CD4-positive, alpha-beta T cell treated with Interleukin-21 for 1 hour (primary cell): ENCODE results near the gene NR3C1.
"Not testable (repeated sequence)": the region's sequence is repeated elsewhere in the genome, so short reads cannot be mapped to it uniquely, and the experiment has no call there.

Experiments used
- DNase-seq: peaks from one replicate; pipeline ENCODE4 v3.0.0-alpha.2; 2020

Gene NR3C1

DNA sequence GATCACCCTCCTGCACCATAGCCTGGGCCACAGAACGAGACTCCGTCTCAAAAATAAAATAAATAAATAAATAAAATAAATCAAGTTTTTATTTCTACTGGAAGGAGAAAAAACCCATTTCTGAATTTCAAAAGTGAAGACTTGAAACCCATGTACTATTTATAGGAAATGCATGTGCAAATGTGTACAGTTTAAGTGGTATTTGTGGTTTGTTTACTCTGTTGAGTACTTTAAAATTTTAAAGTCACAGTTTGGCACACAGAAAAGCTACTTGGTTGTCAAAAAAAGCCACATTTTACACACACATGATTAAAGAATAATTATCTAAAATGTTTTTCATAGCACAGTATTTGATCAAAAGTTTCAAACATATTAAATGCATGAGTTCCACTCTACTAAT lies 43.6 kb downstream of the NR3C1 start:
- DNase-seq, result peak; percentile 17

DNA sequence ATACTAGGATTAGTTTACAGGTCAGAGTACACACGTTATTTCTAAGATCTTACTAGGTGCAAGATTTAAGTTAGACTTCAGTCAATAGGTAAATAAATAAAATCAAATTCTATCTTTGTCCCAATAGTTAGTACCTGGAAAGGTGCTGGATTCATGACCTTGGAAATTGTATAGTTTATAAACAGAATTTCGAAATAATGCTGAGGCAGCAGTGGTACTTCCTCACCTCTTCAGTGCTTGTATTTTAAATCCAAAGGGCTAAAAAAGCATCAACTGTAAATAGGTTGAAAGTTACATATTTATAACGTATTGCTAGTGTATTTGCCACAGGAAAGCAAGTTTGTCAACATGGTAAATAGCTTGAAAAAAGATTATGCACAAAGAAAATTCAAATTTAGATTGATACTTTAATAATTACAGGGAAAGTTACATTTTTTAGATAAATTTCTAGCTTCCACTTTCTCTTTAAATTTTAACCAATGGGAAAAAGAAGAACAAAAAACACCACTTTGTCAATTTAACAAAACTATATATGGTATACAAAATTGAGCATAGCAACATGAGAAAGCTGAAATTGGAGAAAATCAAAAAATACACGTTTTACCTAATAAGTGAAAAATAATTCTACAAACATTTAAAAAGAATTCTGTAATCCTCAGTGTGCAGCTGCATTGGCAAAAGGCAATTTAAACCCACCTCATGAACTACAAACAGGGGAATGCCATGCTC lies 46.5 kb downstream of the NR3C1 start:
- no peak for DNase-seq

DNA sequence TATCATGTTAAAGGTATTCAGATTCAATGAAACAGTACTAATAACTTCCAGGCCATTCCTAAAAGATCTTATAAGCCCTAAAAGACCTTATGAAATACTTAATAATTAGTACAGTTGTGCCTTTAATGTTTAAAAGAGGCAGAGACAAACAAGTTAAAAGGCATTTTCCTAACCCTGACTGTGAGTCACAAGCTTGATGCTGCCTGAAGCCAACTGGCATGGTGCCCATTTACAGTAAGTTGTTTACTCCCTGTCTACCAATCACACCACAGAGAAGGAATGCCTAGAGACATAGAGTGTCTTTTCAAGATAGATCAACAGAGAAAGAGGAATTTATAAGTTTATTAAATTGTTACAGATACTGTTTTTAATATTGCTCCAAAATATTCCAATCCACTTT lies 47.8 kb downstream of the NR3C1 start:
- peak; percentile 76 for DNase-seq

DNA sequence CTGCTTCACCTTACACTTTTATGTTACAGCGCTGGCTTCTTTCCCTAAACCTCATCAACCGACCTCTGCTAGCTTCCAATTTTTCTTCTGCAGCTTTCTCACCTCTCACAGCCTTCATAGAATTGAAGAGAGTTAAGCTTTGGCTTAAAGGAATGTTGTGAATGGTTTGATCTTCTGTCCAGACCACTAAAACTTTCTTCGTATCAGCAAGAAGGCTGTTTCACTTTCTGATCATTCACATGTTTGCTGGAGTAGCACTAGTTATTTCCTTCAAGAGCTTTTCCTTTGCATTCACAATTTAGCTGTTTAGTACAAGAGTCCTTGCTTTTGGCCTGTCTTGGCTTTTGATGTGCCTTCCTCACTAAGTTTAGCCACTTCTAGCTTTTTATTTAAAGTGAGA lies 49.5 kb downstream of the NR3C1 start:
- DNase-seq, result peak; percentile 24

DNA sequence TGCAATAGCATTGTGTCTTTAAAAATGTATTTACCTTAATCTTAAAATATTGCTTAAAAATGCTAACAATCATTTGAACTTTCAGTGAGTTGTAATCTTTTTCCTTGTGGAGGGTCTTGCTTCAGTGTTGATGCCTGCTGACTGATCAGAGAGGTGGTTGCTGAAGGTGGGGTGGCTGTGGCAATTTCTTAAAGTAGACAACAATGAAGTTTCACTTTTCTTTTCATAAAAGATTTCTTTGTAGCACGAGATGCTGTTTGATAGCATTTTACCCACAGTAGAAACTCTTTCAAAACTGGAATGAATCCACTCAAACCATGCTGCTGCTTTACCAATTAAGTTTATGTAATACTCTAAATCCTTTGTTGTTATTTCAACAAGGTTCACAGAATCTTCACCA lies 50.8 kb downstream of the NR3C1 start:
- peak; percentile 46 for DNase-seq

DNA sequence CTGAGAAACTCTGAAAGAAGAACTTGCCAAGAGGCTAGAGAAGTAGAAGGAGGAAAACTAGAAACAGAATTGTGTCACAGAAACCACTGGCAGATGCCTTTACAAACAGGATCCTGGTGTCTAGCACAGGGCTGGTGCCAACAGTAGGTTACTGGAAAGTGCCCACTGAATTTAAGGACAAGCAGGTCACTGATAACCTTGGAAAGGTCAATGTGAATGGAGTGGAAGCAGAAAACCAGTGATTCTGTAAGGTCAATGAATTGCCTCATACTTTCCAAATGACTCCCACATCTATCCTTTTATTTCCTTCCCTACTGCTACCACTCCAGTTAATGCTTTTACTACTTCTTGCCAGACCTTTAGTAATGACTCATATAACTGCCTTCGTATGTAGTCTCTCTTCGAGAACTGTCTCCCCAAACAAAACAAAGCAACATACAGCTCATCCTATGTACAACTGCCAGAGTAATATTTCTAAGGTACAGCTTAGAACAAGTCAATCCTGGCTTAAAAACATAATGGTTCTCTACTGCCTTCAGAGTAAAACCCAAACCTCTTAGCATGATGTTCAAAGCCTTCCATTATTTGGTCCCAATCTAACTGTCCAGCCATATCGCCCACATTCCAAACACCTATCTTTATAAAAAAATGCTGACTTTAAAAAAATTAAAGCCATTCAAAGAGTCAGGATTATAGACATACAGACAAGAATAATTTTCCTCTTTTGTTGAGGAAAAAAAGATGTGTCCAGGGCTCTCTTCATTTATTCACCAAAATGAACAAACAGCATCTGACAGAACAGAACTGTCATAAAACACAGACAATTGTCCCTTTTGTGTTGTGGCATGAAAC lies 52.5 kb downstream of the NR3C1 start:
- DNase-seq, result no peak

DNA sequence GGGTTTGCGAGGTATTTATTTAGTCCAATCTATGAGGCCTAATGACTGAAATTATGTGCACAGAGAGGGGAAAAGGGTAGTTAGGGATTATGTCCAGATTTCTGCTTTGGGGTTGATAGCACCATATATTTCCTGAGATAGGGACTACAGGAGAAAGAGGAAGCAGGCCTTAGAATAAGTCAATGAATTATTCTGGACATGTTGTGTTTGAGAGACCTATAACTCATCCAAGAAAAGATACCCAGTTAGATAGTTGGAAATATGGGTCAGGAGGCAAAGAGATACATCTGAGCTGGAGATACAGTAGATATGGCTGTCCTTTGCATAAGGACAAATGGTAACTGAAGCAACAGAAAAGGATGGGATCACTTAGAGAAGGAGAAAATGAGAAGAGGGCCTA lies 53.1 kb downstream of the NR3C1 start:
- DNase-seq, result no peak

DNA sequence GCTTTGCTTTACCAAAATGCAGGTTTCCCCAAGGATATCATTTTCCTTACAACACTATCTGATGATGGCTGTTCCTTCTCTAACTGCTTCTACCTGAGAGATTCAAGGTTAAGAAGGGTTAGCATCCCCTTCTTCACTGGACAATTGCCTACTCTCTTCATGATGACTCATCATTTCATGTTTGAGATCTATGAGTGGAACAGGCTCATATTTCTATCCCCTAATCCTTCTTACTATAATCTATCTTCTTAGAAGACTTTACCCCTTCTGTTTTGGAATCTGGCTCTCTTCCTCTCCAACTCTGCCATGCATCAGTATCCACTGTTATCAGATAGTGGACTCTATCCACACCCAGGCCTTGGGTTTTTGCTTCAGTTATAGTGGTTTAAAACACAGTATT lies 54.3 kb downstream of the NR3C1 start:
- DNase-seq, result no peak

DNA sequence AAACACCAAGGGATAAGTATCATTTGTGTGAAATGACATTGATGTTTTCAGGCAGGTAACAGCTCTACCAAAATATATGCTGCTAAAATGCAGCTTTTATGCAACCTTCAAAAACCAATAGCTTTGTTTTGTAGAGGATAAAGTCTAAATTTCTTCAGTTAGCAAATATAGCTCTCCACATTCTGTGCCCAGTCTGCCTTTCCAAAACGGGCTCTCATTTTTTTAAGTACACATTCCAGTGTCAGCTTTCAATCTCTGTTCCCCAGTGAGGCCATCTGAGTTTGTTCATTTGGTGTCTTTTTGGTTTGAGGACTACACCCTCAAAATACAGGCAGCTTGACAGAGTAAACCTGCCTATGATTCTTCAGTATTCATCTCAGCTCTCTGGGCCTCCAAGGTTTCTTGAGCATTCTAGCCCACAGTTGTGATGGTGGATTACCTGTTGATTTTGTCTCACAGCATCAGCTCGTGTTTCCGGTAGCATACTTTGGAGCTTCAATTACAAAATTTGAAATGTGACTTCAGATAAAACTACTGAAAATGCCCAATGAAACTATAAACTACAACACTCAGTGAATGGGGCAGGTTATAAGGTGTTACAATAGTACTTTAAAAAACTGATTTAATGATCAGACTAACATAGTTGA lies 55.7 kb downstream of the NR3C1 start:
- no peak for DNase-seq

DNA sequence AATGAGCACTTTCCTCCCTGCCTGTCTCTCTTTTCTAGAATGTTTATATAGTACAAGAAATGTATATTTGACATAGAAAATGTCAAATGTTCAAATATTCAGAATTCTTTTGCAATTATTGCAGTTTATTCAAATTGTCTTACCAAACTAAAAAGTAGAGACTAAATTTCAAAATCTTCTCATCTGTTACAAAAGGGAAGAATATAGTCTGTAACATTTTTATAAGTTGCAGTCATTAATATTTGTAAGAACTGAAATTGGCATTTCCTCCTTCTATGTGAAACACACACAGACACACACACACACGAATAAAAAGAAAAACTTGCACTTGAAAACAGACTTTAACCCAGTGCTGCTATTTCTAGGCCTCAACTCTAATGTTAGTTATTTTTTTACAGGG lies 56.4 kb downstream of the NR3C1 start:
- DNase-seq, result no peak

DNA sequence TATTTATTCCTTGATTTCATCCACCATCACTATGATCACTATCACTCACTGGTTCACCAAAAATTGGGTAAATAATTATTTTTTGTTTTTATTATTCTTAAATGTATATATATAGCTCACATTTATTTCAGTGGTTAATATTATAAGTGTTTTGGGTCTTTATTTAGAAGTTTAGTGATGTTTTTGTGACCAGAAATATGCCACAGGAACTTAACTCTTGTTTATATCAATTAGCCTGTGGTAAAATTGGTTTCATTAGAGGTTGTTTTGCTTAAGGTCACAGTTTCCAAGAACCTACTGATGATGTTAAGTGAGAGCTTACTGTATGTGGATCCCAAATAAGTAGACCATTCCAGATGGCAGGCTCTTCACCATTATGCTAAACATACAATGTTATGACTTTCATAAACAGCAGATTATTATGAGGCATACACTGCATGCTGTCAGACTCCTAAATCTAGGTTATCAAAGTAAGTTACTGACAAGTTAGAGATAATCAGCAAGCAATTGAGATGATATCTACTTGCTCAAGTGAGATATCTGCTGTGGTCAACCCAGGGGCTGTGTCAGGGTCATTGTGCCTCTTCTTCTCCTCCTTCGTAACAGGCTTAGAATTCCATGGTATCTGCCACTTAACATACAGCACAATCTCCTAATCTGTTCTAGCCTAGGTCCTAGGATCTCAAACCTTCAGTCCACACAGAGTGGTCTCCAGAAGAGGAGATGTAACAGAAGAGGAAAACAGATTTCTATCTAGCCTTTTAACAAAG lies 57.6 kb downstream of the NR3C1 start:
- no peak for DNase-seq

DNA sequence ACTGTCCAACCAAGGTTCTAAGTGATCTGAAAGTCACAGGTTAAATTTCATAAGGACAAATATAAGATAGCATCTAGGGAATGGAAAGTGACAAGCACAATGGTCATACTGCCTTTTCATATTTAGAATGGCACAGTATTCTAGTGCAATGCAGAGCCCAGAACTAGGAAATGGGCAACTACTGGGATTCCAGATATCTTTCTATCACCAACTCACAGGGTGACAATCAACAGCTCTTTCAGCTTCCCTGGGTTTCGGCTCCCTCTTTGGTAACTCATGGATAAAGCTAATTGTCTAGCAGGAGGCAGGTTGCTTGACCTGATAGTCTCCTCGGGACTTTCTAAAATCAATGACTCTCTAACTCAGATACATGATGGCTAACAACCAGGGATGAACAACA lies 60.4 kb downstream of the NR3C1 start:
- DNase-seq, result no peak

DNA sequence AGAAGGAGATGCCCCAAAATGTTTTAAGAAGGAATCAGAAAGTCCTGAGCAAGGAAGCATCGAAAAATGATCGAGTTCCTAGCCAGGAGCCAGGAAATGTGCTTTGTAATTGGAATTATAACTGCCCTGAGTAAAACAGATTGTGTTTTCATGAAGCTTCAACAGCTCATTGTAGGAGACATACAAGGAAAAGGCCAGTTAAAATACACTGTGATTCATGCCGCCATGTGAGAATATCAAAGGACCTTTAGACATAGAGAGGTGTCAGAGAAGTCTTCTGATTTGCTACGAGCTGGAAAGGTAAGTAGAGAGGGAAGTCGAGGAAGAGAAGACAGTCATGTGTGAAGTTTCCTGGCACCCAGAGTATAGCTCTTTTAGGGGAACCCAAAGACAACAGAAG lies 60.9 kb downstream of the NR3C1 start:
- no peak for DNase-seq

DNA sequence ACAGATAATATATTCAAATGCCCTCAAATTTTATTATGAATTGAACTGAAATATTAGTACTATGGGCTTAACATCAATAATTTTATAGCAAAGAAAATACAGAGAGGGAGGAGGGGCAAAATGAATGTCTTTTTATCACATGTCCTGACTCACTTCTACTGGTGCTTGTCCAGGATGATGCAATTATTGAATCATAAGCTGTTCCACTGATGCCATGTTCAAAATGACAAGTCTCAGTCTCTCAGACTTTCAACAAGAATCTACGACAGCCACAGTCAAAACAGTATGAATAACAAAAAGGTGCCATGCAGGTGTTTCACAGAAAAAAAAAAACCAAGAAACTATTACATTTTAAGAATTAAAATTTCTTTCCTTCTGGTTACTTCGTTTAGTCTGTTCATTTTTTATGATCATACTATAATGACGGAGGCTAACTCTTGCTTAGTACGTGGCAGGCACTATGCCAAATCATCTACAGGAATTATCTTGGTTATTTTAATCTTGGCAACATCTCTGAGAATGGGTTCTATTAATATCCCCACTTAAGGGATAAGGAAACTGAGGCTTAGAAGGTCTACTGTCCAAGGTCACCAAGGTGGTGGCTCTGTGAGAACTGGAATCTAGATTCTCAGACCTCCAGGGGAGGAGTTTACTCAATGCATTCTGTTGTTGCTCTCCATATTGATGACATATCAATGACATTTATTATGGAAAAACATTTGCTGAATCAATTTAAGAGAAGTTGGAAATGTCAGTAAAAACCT lies 61.5 kb downstream of the NR3C1 start:
- no peak for DNase-seq

DNA sequence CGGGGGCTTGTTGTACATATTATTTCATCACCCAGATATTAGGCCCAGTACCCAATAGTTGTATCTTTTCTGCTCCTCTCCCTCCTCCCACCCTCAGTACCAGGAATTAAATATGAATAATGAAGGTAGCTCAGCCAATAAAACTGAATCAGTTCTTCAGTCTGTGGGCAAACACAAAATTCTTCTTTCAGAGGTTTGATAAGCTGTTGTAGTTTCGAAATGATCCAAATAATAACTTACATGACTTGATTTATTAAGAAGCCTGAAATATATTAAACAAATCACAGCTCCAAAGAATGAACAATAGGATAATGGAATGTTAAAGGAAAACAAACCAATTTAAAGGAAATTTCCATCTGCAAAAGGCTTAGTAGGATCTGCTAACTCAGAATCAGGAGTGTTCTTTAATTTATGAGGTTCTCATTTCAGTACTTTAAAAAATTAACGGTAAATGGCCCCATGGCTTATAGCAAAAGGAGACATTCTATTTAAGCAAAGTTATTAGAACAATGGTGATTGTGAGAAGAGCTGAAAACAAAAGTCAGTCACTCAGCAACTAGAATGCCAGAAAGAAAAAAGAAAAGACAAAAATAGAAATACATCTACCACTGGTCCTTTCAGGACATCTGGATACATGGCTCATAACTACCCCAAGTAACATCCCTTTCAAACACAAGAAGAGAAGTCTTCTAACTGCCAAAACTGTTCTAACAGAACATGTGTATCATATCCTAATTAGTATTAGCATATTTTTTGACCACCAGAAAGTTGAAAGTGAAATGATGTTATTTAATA lies 62.4 kb downstream of the NR3C1 start:
- no peak for DNase-seq

DNA sequence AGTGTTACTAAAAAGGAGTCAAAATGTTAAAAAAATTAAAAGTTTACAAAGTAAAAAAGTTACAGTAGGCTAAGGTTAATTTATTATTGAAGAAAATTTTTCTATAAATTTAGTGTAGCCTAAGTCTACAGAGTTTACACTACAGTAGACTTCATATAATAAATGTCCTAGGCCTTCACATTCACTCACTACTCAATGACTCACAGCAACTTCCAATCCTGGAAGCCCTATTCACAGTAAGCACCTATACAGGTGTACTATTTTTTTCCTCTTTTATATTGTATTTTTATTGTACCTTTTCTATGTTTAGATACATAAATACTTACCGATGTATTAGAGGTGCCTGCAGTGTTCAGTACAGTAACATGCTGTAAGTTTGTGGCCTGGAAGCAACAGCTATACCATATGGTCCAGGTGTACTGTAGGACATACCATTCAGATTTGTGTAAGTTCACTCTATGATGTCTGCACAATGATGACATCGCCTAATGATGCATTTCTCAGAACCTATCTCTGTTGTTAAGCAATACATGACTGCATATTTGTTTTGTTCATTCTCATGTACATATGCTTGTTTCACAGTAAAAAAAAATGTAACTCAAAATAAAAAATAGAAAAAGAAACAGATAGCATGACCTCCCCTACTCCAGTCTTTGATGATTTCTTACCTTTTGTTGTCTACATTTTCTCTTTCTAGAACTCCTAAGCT lies 64.7 kb downstream of the NR3C1 start:
- no peak for DNase-seq

DNA sequence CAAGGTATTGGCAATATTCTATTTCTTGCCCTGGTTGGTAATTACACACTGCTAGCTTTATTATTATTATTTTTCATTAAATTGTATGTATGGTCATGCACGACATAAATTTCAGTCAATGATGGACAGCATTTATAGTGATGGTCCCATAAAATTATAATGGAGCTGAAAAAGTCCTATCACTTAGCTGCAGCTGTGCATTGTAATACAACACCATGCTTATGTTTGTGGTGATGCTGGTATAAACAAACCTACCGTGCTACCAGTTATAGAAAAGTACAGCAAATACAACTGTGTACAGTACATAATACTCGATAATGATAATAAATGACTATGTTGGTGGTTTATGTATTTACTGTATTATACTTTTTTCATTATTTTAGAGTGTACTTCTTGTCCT lies 65.5 kb downstream of the NR3C1 start:
- no peak for DNase-seq

DNA sequence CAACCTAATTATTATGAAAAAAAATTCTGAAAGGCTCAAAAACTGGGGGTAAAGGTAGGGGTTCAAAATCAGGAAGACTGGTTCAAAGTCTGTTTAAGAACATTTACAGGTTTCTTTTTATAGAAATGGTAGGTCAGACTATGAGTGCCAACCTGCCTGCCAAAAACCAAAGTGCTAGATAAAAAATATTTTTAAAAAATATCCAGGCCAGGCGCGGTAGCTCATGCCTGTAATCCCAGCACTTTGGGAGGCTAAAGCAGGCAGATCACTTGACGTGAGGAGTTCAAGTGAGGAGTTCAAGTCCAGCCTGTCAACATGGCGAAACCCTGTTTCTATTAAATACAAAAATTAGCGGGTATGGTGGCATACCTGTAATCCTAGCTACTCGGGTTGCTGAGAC lies 67.0 kb downstream of the NR3C1 start:
- no peak for DNase-seq

DNA sequence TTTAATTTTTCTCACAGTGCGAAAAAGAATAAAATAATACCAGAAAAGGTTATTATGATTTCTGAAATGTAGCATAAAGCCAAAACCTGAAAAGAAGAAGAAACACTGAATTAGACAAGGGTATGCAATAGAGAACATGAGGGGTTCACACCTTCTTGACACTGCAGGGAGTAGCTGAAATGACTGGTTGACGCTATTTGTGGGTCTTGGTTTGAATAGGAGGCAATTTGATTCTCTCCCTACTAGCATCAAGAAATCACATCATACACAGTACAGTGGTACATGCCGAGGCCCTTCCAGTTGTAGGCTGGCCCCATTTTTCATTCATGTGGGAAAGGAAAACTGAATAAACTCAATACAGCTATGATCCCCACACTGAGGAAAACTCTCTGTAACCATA lies 68.6 kb downstream of the NR3C1 start:
- DNase-seq, result no peak

DNA sequence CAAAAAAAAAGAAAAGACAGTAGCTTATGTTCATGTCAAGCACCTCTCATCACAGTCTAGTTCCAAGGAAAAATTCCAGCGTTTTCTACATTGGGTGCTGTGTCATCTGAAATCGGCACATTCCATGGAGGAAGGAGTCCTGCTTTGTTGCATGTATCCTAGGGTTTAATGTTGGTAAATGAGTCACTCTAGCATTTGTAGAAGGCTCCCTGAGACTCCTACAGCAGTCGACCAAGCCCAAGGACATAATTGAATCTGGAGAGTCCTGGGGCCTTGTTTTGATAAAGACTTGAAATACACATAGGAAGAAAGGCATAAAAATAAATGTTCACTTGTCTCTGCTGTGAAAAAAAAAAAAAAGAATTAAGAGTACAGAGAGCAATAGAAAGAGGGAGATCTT lies 69.1 kb downstream of the NR3C1 start:
- DNase-seq, result not testable (repeated sequence)

DNA sequence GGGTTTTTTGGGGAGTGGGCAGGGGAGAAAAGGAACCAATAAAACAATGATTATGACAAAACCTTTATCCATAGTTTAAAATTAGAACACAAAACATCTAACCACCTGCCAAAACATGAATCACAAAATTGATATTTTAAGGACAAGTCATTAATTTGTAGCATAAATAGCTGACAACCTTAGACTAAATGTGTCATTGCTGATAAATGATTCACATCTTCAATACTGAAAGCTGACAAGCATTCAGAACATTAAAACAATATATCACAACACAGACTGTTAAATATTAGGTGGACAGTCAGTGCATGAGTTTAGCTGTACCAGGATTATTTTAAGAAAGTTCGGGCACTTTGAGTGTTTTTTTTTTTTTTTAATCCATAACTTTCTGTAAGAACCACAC lies 71.5 kb downstream of the NR3C1 start:
- no peak for DNase-seq
